Muscle of back (tissue), 11 donors: ENCODE results near the gene PRKAR1A. TPM values are rescaled to one million over a fixed set of nuclear protein-coding genes. Genes with fewer than 3 reads are reported as not detected.

Experiments used
- DNase-seq, 3 donors: peaks; one replicate each; pipeline versions ENCODE4 v3.0.0 to v3.0.0-alpha.2; 2013
- polyA plus RNA-seq, 10 donors: library from polyadenylated mRNA; unstranded; fragments of 120-200 nt; gene quantifications; one replicate each; pipeline ENCODE4 v1.2.1, GENCODE V29; 2013; ENCODE audit not compliant: insufficient read length in 10 of 10

The PRKAR1A gene
- polyA plus RNA-seq, 10 donors: 267 to 498 (median 331) TPM

- no peak for DNase-seq
Observed at GRCh38 chr17:68596411-68596945, 84.2 kb downstream of the PRKAR1A start.

GRCh38 chr17:68598074-68598473 lies 85.8 kb downstream of the PRKAR1A start:
- DNase-seq: no peak

- no peak for DNase-seq
Observed at GRCh38 chr17:68598545-68598961, 86.3 kb downstream of the PRKAR1A start.

- DNase-seq: peak in 2 of 3 donors; percentile 60 to 82
Observed at GRCh38 chr17:68599091-68599490, 86.9 kb downstream of the PRKAR1A start.

- DNase-seq: peak in 1 of 3 donors; percentile 78
Observed at GRCh38 chr17:68599552-68600066, 87.4 kb downstream of the PRKAR1A start.

- peak in 1 of 3 donors; percentile 83 for DNase-seq
Observed at GRCh38 chr17:68600067-68600930, 88.1 kb downstream of the PRKAR1A start.

Other genes with a start within 250 kb of the PRKAR1A start
- 1 to 10 TPM in 2 of 10 donors, under 1 TPM in 8; 0.35 to 1.1 (median 0.59) TPM for gene SLC16A6, start 221.3 kb upstream of the PRKAR1A start, polyA plus RNA-seq
- 1 to 10 TPM; 2.2 to 4.3 (median 3.1) TPM for gene ARSG, start 220.9 kb upstream of the PRKAR1A start, polyA plus RNA-seq
- gene WIPI1, start 54.9 kb upstream of the PRKAR1A start, polyA plus RNA-seq: 10 to 100 TPM; 37.4 to 56.0 (median 46.9) TPM
- 10 to 100 TPM in 3 of 10 donors, 1 to 10 TPM in 7; 6.7 to 14.3 (median 7.9) TPM for gene FAM20A, start 88.9 kb downstream of the PRKAR1A start, polyA plus RNA-seq